Activated CD4-positive, alpha-beta T cell treated with anti-CD3 and anti-CD28 coated beads, Interleukin-2, Interleukin-6, amounts not matched to agents 100 ng/mL and 50 ng/mL, durations not matched to agents 16 hours and 8 hours (primary cell): Measurements from ENCODE around the gene APBA1.
"Not testable (repeated sequence)": the region's sequence is repeated elsewhere in the genome, so short reads cannot be mapped to it uniquely, and the experiment has no call there.

Experiments used
- DNase-seq: peaks from one replicate; pipeline ENCODE4 v3.0.0-alpha.2; 2020

Gene APBA1

GRCh38 chr9:69603656-69604055 lies 68.5 kb downstream of the APBA1 start:
- no peak for DNase-seq

GRCh38 chr9:69602773-69603172 lies 69.4 kb downstream of the APBA1 start:
- no peak for DNase-seq

GRCh38 chr9:69601698-69602097 lies 70.5 kb downstream of the APBA1 start:
- no peak for DNase-seq

DNA sequence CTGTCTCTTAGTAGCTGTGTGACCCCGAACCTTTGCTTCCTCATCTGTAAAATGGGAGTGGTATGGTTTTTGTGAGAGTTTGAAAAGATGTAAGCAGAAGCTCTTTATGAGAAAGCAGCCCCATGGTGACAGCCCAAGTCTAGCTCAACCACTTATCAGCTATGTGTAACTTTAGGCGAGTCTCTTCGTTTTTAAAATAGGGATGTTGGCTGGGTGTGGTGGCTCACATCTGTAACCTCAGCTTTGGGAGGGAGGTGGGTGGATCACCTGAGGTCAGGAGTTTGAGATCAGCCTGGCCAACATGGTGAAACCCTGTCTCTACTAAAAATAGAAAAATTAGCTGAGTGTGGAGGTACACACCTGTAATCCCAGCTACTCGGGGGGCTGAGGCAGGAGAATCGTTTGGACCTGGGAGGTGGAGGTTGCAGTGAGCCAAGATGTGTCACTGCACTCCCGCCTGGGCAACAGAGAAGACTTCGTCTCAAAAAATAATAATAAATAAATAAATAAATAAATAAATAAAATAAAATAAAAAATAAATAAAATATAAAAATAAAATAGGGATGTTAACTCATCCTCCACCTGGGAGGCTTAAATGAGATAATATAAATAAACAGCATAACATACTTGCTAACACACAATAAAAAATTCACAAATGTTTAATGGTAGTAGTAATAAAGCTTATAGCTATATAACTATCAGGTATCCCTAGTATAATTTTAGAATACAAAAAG lies 71.7 kb downstream of the APBA1 start:
- no peak for DNase-seq

DNA sequence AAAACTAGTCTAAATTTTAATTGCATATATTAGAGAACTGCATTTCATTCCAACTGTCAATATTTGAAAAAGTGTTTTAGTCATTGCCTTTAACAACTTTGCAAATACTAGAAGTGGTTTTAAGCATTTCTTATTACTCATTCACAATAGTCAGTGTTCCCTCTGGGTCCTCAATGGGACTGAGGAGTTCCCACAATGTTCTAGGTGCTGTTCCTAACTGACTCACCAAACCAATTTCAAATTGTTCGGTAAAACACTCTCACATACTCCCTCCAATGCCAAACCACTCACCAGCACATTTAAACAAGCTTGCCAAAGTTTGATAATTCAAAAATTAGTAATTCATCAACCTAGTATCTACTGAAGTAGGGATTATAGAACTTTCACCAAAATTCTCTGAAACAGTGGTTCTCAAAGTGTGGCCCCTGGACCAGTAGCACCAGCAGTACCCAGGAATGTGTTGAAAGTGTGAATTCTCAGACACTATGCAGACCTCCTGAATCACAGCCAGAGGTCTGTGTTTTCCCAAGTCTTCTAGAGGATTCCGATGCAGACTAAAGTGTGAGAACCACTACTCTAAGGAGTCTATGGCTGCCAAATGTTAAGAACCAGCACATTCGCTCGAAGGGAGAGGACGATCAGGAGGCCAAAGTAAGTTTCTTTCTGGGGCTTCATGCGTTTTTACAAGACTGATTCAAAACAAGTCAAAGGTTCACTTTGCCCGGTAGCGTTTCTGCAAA lies 72.8 kb downstream of the APBA1 start:
- no peak for DNase-seq

GRCh38 chr9:69596906-69597305 lies 75.3 kb downstream of the APBA1 start:
- DNase-seq, result not testable (repeated sequence)

DNA sequence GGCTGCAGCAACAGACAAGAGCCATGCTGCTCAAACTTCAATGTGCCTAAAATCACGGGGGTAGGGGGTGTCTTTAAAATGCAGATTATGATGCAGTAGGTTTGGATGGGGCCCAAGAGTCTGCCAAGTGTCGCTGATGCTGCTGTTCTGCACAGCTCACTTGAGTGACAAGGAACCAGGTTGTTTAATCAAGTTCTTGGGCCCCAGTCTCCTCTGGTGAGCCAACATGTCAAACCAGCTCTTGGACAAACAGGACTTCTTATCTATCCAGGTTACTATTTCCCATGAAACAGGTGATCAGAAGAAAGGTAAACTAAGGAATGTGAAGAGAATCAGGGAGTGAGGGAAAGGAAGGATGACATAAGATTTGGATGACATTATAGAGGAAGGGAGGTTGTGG lies 78.0 kb downstream of the APBA1 start:
- DNase-seq, result no peak

- no peak for DNase-seq
These were observed 78.4 kb downstream of the APBA1 start for GRCh38 chr9:69593756-69594155.

GRCh38 chr9:69593301-69593700 lies 78.9 kb downstream of the APBA1 start:
- DNase-seq, result no peak

DNA sequence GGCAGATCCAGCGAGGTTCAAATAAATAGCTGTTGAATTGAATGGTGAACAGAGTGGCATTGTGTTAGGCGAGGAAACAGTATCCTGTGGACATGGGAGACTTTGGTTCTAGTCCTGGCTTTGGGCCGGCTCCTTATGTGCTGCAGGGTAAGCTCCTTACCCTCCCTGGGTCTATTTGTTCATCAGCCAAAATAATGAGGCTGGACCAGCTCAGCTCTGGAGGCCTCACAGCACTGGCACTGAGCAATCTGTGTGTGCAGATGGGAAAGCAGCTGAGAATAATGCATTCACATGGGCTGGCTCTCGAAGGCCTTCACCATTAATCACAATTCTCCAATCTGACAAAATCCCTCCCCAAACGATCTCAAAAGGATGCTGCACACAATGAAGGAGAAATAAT lies 81.9 kb downstream of the APBA1 start:
- DNase-seq, result no peak

GRCh38 chr9:69589156-69589555 lies 83.0 kb downstream of the APBA1 start:
- DNase-seq, result no peak

GRCh38 chr9:69585571-69585970 lies 86.6 kb downstream of the APBA1 start:
- no peak for DNase-seq

- no peak for DNase-seq
These were observed 87.4 kb downstream of the APBA1 start for GRCh38 chr9:69584759-69585158.

DNA sequence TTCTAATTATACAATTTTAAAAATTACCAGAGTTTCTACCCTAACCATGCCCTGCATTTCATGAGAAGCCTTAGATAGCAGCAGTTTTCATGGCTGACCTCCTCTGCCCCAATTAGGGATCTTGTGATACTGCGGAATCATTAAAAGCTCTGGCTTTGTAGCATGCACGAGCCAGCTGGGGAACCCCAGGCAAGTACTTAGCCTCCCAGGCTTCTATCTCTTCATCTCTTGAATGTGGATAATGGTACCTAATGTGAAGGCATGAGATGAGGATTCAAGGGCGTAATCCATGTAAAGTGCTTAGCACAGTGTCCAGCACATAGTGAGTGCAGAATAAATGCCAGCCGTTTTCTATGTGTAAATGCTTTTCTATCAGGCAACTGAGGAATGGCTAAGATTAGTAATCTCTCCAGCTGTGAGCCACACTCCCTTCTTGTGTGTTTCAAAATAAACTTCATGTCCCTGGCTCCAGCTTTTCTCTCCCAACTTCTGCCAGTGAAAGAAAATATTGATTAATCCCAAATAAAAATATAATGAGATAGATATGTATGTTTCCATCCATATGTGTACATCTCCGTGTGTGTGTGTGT lies 88.4 kb downstream of the APBA1 start:
- DNase-seq, result no peak

GRCh38 chr9:69582544-69583297 lies 89.5 kb downstream of the APBA1 start:
- no peak for DNase-seq

- no peak for DNase-seq
These were observed 90.2 kb downstream of the APBA1 start for GRCh38 chr9:69582018-69582417.

DNA sequence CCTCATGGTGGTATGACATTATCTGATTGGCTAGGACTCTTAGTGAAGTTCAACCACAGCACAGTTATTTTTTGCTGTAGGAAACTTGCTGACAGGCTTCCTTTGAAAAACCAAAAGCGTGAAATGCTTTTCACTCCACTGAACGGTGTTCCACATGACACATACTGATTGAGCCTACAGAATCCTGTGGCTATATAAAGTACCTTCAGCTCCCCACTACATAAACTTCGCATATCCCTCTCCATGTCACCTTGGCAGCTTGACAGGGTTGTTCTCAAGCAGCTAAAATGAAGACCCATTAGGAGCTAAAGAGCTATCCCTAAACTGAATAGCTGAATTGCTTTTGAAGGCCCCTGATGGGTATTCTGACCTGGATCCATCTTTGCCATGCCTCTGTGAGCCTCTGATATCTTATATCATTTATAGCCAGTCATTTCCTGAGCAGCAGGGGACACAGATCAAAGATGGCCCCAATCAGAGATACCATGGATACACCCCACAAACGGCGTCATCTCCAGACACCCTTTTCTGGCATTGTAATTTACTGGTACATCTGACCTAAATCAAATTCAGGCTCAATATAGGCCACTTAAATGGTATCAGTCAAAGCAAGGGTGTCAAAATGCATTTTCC lies 91.5 kb downstream of the APBA1 start:
- no peak for DNase-seq

GRCh38 chr9:69579760-69580581 lies 92.2 kb downstream of the APBA1 start:
- DNase-seq, result no peak

DNA sequence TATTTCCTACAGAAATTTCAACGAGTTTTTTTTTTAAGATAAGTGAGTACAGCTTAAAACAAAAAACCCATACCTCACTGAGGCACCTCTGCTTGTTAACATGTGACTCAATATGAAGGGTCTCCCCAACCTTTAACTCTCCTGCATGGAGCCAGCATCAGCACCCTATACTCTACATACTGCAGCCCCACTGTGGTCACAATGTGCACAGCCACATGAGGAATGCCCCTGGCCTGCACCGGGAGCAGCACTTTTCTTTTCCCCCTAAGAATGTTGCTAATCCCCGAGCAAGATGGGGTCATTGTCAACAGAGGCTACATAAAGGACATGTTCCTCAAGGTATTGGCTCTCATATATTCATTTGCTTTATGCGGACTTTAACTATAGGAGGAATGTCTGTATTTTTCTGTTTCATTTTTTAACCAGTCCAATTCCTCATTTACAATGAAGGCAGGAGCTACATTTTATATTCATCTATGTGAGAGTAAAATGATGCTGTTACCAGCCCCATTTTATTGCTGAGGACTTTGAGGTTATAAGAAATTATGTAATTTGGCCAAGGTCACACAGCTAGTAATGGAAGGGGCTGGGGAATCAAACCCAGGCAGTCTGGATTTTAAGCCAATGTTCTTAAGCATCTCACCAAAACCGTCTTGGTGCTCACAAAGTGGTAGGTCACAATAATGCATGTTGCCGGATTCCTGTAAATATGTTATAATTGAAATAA lies 93.0 kb downstream of the APBA1 start:
- no peak for DNase-seq

GRCh38 chr9:69578026-69578425 lies 94.1 kb downstream of the APBA1 start:
- no peak for DNase-seq

DNA sequence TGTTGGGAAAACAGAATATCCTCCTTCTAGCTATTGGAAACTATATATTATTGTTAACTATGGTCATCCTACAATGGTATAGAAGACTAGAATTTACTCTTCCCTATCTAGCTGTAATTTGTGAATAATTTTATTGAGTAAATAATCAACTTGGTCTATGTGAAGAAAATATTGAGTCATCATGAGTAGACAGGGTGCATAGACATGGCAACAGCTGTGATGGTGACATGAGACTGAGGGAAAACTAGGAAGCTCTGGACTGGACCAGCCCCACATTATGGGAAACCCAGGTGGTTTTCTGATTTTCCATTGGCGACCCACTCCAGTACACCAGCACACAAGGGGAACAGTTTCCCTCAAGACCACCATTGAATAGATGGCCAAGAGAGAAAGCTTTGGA lies 95.0 kb downstream of the APBA1 start:
- DNase-seq, result no peak
